ENCODE data around the gene GIMAP4. TPM values are rescaled to one million over a fixed set of nuclear protein-coding genes. Genes with fewer than 3 reads are reported as not detected.

The GIMAP4 gene
- total RNA-seq, 1 donor from 2014 or later, result not detected

DNA sequence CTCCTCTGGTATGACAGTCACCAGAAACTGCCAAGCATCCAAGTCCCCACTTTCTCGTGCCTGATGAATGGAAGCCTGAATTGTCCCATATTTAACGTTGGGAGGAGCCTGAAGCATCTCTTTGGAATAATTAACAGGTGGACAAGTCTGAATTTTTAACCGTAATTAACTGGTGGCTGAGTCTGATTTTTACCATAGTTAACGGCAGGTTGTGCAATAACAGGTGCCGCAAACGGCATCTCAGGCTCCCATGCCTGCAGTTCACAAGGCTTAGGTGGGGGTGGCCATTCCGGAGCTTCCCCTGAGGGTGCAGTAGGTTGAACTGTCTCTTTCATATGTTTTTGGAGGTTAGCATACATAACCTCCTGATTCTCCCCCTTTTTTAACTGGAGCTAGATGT, 2.0 kb upstream of the GIMAP4 start:
- no peak overlapping the region for H3K4me2 ChIP-seq (ENCODE audit: low read length)
- Mint-ChIP-seq H3K27ac (ENCODE audit: unreplicated experiment) (no peak overlapping the region), H3K27me3 (ENCODE audit: low read depth, unreplicated experiment) (peaks cover 3% of the 10 kb centered on the region), H3K4me1 (ENCODE audit: low read depth, unreplicated experiment) (no peaks in the 10 kb centered on the region), H3K36me3 (ENCODE audit: low read depth, unreplicated experiment) (no peaks in the 10 kb centered on the region), H3K9me3 (ENCODE audit: unreplicated experiment) (peaks cover 10% of the 10 kb centered on the region), H3K4me3 (ENCODE audit: unreplicated experiment) (no peak overlapping the region)
- no peaks in the 10 kb centered on the region for H3K4me1 ChIP-seq (ENCODE audit: insufficient read depth, low read length)
- no peaks in the 10 kb centered on the region for H3K79me2 ChIP-seq (ENCODE audit: insufficient read depth, low read length)
- no peak overlapping the region for H2AFZ ChIP-seq (ENCODE audit: low read depth, low read length)
- H3K27ac ChIP-seq (ENCODE audit: low read depth, low read length), result no peak overlapping the region
- H4K20me1 ChIP-seq (ENCODE audit: insufficient read depth, low read length), result no peaks in the 10 kb centered on the region
- H3K9me3 ChIP-seq (ENCODE audit: insufficient read depth, low read depth, low read length), result peaks cover 4% of the 10 kb centered on the region
- no peaks in the 10 kb centered on the region for H3K27me3 ChIP-seq (ENCODE audit: insufficient read depth, low read length)
- no peak overlapping the region for H3K9ac ChIP-seq (ENCODE audit: low read length)
- H3K36me3 ChIP-seq (ENCODE audit: insufficient read depth, low read length), result no peaks in the 10 kb centered on the region
- DNase-seq (ENCODE audit: low read depth), result no peak
- H3K4me3 ChIP-seq (ENCODE audit: insufficient read depth, low read depth, low read length), result no peak overlapping the region
- no peak for FAIRE-seq
- TF ChIP-seq EZH2 (IDR thresholded peaks at IDR 0.05; ENCODE audit: insufficient read depth, low read length), result no peak
- TF ChIP-seq, protein P1, sequence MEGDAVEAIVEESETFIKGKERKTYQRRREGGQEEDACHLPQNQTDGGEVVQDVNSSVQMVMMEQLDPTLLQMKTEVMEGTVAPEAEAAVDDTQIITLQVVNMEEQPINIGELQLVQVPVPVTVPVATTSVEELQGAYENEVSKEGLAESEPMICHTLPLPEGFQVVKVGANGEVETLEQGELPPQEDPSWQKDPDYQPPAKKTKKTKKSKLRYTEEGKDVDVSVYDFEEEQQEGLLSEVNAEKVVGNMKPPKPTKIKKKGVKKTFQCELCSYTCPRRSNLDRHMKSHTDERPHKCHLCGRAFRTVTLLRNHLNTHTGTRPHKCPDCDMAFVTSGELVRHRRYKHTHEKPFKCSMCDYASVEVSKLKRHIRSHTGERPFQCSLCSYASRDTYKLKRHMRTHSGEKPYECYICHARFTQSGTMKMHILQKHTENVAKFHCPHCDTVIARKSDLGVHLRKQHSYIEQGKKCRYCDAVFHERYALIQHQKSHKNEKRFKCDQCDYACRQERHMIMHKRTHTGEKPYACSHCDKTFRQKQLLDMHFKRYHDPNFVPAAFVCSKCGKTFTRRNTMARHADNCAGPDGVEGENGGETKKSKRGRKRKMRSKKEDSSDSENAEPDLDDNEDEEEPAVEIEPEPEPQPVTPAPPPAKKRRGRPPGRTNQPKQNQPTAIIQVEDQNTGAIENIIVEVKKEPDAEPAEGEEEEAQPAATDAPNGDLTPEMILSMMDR (IDR thresholded peaks at IDR 0.05; ENCODE audit: insufficient read depth, low read depth, low read length), result no peak

DNA sequence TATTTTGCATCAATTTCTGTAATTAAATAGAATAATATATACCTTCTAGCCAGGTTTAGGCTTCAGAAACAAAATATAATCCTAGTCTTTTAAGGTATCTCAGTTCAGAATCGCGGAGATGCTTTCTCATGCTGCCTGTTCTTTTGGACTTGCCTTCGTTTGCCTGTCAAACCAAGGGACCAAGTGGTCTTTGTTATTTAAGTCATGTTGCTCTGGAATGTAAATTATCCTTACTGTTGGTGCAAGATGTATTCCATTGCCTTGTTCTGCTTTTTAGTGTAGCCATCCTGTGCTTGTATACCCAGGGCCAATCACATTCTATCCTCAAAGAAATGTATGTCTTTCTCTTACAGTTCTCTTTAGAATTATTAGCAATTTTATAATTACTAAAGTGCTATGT, 1.1 kb upstream of the GIMAP4 start:
- TF ChIP-seq EZH2 (IDR thresholded peaks at IDR 0.05; ENCODE audit: insufficient read depth, low read length), result no peak
- TF ChIP-seq, protein P1 (IDR thresholded peaks at IDR 0.05; ENCODE audit: insufficient read depth, low read depth, low read length), result no peak
- Histone ChIP-seq H3K27ac (ENCODE audit: low read depth, low read length) (no peak overlapping the region), H3K4me3 (ENCODE audit: insufficient read depth, low read depth, low read length) (no peak overlapping the region), H3K36me3 (ENCODE audit: insufficient read depth, low read length) (no peaks in the 10 kb centered on the region), H3K27me3 (ENCODE audit: insufficient read depth, low read length) (no peaks in the 10 kb centered on the region), H3K79me2 (ENCODE audit: insufficient read depth, low read length) (no peaks in the 10 kb centered on the region), H4K20me1 (ENCODE audit: insufficient read depth, low read length) (no peaks in the 10 kb centered on the region), H2AFZ (ENCODE audit: low read depth, low read length) (no peak overlapping the region), H3K4me1 (ENCODE audit: insufficient read depth, low read length) (no peaks in the 10 kb centered on the region), H3K9me3 (ENCODE audit: insufficient read depth, low read depth, low read length) (peaks cover 4% of the 10 kb centered on the region), H3K4me2 (ENCODE audit: low read length) (no peak overlapping the region), H3K9ac (ENCODE audit: low read length) (no peak overlapping the region)
- H3K4me1 Mint-ChIP-seq (ENCODE audit: low read depth, unreplicated experiment), result no peaks in the 10 kb centered on the region
- DNase-seq (ENCODE audit: low read depth) (no peak), FAIRE-seq (no peak)
- H3K36me3 Mint-ChIP-seq (ENCODE audit: low read depth, unreplicated experiment), result no peaks in the 10 kb centered on the region
- H3K9me3 Mint-ChIP-seq (ENCODE audit: unreplicated experiment), result peaks cover 3% of the 10 kb centered on the region
- peaks cover 3% of the 10 kb centered on the region for H3K27me3 Mint-ChIP-seq (ENCODE audit: low read depth, unreplicated experiment)
- no peak overlapping the region for H3K27ac Mint-ChIP-seq (ENCODE audit: unreplicated experiment)
- no peak overlapping the region for H3K4me3 Mint-ChIP-seq (ENCODE audit: unreplicated experiment)

DNA sequence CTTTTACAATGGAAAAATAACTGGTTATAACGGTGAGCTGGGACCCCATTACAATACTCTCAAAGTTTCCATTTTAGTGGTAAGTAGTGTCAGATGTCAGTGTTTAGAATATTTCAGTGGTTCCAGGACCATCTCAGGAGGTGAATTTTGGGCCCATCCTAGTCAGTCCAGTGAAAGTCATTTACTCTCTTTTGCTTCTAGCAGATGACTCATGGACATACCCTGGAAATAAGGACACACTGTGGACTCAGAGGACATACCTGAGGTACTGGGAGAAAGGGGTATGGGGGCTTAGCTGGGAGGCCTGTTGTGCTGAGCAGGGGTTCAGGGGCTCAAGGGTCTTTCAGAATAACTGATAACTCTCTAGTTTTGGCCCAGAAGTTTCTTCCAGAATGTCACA, 618 bp upstream of the GIMAP4 start:
- DNase-seq (ENCODE audit: low read depth) (no peak), FAIRE-seq (no peak)
- no peak overlapping the region for H3K27ac ChIP-seq (ENCODE audit: low read depth, low read length)
- H3K4me1 Mint-ChIP-seq (ENCODE audit: low read depth, unreplicated experiment), result no peaks in the 10 kb centered on the region
- H3K9me3 Mint-ChIP-seq (ENCODE audit: unreplicated experiment), result peaks cover 2% of the 10 kb centered on the region
- no peaks in the 10 kb centered on the region for H3K4me1 ChIP-seq (ENCODE audit: insufficient read depth, low read length)
- H2AFZ ChIP-seq (ENCODE audit: low read depth, low read length), result no peak overlapping the region
- peaks cover 3% of the 10 kb centered on the region for H3K27me3 Mint-ChIP-seq (ENCODE audit: low read depth, unreplicated experiment)
- H3K4me3 ChIP-seq (ENCODE audit: insufficient read depth, low read depth, low read length), result no peak overlapping the region
- H3K36me3 Mint-ChIP-seq (ENCODE audit: low read depth, unreplicated experiment), result no peaks in the 10 kb centered on the region
- no peak overlapping the region for H3K4me3 Mint-ChIP-seq (ENCODE audit: unreplicated experiment)
- no peaks in the 10 kb centered on the region for H4K20me1 ChIP-seq (ENCODE audit: insufficient read depth, low read length)
- no peak overlapping the region for H3K9ac ChIP-seq (ENCODE audit: low read length)
- no peak overlapping the region for H3K27ac Mint-ChIP-seq (ENCODE audit: unreplicated experiment)
- TF ChIP-seq, protein P1 (IDR thresholded peaks at IDR 0.05; ENCODE audit: insufficient read depth, low read depth, low read length), result no peak
- no peak for TF ChIP-seq EZH2 (IDR thresholded peaks at IDR 0.05; ENCODE audit: insufficient read depth, low read length)
- H3K4me2 ChIP-seq (ENCODE audit: low read length), result no peak overlapping the region
- no peaks in the 10 kb centered on the region for H3K79me2 ChIP-seq (ENCODE audit: insufficient read depth, low read length)
- H3K36me3 ChIP-seq (ENCODE audit: insufficient read depth, low read length), result no peaks in the 10 kb centered on the region
- peaks cover 4% of the 10 kb centered on the region for H3K9me3 ChIP-seq (ENCODE audit: insufficient read depth, low read depth, low read length)
- no peaks in the 10 kb centered on the region for H3K27me3 ChIP-seq (ENCODE audit: insufficient read depth, low read length)
